ENCODE data around the gene DNAH3. TPM values are rescaled to one million over a fixed set of nuclear protein-coding genes. Genes with fewer than 3 reads are reported as not detected.

DNAH3 gene
- total RNA-seq, 1 donor from 2014 or later = not detected

DNA sequence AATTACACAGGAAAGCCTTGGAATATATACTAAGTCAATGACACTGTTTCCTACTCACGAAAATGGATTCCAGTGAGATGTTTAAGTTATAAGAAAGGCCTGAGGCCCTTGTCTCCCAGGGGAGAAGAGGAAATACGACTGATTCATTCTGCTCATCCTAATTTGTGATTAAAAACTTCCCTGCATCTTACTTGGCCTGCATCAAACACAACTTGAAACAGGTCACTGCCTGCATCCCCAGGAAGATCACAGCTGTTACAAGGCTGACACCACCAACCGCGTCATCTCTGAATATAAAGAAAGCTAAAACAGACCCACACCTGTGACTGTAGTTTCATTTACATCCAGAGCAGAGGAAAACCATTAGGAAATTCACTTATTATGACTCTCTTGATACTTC is 121.9 kb downstream of the DNAH3 start:
- no peaks in the 10 kb centered on the region for H3K27me3 Mint-ChIP-seq (ENCODE audit: unreplicated experiment)
- H3K36me3 Mint-ChIP-seq (ENCODE audit: unreplicated experiment) = no peaks in the 10 kb centered on the region
- TF ChIP-seq, protein P1, sequence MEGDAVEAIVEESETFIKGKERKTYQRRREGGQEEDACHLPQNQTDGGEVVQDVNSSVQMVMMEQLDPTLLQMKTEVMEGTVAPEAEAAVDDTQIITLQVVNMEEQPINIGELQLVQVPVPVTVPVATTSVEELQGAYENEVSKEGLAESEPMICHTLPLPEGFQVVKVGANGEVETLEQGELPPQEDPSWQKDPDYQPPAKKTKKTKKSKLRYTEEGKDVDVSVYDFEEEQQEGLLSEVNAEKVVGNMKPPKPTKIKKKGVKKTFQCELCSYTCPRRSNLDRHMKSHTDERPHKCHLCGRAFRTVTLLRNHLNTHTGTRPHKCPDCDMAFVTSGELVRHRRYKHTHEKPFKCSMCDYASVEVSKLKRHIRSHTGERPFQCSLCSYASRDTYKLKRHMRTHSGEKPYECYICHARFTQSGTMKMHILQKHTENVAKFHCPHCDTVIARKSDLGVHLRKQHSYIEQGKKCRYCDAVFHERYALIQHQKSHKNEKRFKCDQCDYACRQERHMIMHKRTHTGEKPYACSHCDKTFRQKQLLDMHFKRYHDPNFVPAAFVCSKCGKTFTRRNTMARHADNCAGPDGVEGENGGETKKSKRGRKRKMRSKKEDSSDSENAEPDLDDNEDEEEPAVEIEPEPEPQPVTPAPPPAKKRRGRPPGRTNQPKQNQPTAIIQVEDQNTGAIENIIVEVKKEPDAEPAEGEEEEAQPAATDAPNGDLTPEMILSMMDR (IDR thresholded peaks at IDR 0.05; ENCODE audit: partially characterized antibody, unreplicated experiment) = no peak
- H3K9me3 Mint-ChIP-seq (ENCODE audit: unreplicated experiment) = peaks cover 2% of the 10 kb centered on the region
- DNase-seq = no peak
- no peak overlapping the region for H3K27ac Mint-ChIP-seq (ENCODE audit: unreplicated experiment)
- H3K4me3 Mint-ChIP-seq (ENCODE audit: unreplicated experiment) = no peak overlapping the region
- H3K4me1 Mint-ChIP-seq (ENCODE audit: low read depth, unreplicated experiment) = peaks cover 3% of the 10 kb centered on the region

DNA sequence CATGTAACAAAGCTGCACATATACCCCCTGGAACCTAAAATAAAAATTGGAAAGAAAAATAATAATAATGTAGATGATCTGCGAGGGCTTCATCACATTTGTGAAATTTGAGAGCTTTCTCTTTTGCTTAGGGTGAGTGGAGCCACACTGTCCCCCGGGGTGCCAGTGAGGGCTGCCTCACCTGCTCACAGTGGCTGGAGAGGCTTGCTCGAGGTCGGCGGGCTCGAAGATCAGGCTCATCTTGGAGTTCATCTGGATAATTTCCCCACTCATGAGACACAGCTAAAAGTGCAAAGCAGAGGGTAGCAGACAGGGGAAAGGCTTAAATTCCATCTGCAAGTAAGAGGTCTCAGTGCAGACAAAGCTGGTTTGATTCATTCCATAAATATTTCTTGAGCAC is 123.8 kb downstream of the DNAH3 start:
- Mint-ChIP-seq H3K4me3 (ENCODE audit: unreplicated experiment) (no peak overlapping the region), H3K4me1 (ENCODE audit: low read depth, unreplicated experiment) (peaks cover 3% of the 10 kb centered on the region), H3K27ac (ENCODE audit: unreplicated experiment) (no peak overlapping the region), H3K9me3 (ENCODE audit: unreplicated experiment) (peaks cover 2% of the 10 kb centered on the region), H3K36me3 (ENCODE audit: unreplicated experiment) (no peaks in the 10 kb centered on the region), H3K27me3 (ENCODE audit: unreplicated experiment) (no peaks in the 10 kb centered on the region)
- no peak for DNase-seq
- TF ChIP-seq, protein P1 (IDR thresholded peaks at IDR 0.05; ENCODE audit: partially characterized antibody, unreplicated experiment) = no peak

GRCh38 chr16:21023509-21024202 is 127.0 kb downstream of the DNAH3 start:
- H3K36me3 Mint-ChIP-seq (ENCODE audit: unreplicated experiment) = no peaks in the 10 kb centered on the region
- TF ChIP-seq, protein P1 (IDR thresholded peaks at IDR 0.05; ENCODE audit: partially characterized antibody, unreplicated experiment) = no peak
- no peaks in the 10 kb centered on the region for H3K27me3 Mint-ChIP-seq (ENCODE audit: unreplicated experiment)
- H3K4me3 Mint-ChIP-seq (ENCODE audit: unreplicated experiment) = no peak overlapping the region
- DNase-seq = no peak
- no peak overlapping the region for H3K27ac Mint-ChIP-seq (ENCODE audit: unreplicated experiment)
- peaks cover 1% of the 10 kb centered on the region for H3K4me1 Mint-ChIP-seq (ENCODE audit: low read depth, unreplicated experiment)
- peaks cover 2% of the 10 kb centered on the region for H3K9me3 Mint-ChIP-seq (ENCODE audit: unreplicated experiment)

DNA sequence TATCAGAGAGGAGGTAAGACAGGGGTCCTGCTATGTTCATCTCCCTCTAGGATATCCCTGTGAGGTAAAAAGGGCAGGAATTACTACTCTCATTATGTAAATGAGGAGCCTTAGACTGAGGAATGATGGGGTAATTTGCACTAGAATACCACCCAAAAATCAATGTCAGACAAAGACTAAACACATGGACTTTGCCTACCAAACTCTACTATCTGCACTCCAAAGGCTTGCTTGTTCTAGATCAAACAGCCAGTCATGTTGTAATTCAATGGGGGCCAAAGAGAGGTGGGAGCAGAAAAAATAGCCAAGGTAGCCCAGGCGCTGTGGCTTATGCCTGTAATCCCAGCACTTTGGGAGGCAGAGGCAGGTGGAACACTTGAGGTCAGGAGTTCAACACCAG is 129.3 kb downstream of the DNAH3 start:
- no peak overlapping the region for H3K27ac Mint-ChIP-seq (ENCODE audit: unreplicated experiment)

GRCh38 chr16:21009815-21010214 is 140.8 kb downstream of the DNAH3 start:
- TF ChIP-seq, protein P1 (IDR thresholded peaks at IDR 0.05; ENCODE audit: partially characterized antibody, unreplicated experiment) = no peak
- Mint-ChIP-seq H3K36me3 (ENCODE audit: unreplicated experiment) (peaks cover 5% of the 10 kb centered on the region), H3K27ac (ENCODE audit: unreplicated experiment) (no peak overlapping the region), H3K9me3 (ENCODE audit: unreplicated experiment) (peaks cover under 1% of the 10 kb centered on the region), H3K4me3 (ENCODE audit: unreplicated experiment) (no peak overlapping the region), H3K4me1 (ENCODE audit: low read depth, unreplicated experiment) (no peaks in the 10 kb centered on the region), H3K27me3 (ENCODE audit: unreplicated experiment) (peaks cover 4% of the 10 kb centered on the region)
- DNase-seq = no peak

More for the DNA sequence above, 129.3 kb downstream of the DNAH3 start:
- no peaks in the 10 kb centered on the region for H3K27me3 Mint-ChIP-seq (ENCODE audit: unreplicated experiment)
- H3K4me3 Mint-ChIP-seq (ENCODE audit: unreplicated experiment) = no peak overlapping the region
- TF ChIP-seq, protein P1 (IDR thresholded peaks at IDR 0.05; ENCODE audit: partially characterized antibody, unreplicated experiment) = no peak
- H3K36me3 Mint-ChIP-seq (ENCODE audit: unreplicated experiment) = no peaks in the 10 kb centered on the region
- H3K9me3 Mint-ChIP-seq (ENCODE audit: unreplicated experiment) = peaks cover 2% of the 10 kb centered on the region
- H3K4me1 Mint-ChIP-seq (ENCODE audit: low read depth, unreplicated experiment) = no peaks in the 10 kb centered on the region
- DNase-seq = no peak

All from glutamatergic neuron (in vitro differentiated cells).